ENCODE results near the gene LINGO4. TPM values are rescaled to one million over a fixed set of nuclear protein-coding genes. Genes with fewer than 3 reads are reported as not detected.
"Not testable (repeated sequence)": the region's sequence is repeated elsewhere in the genome, so short reads cannot be mapped to it uniquely, and the experiment has no call there.

The LINGO4 gene
- total RNA-seq, 2 donors from 2014 or later = 0.72 TPM; not detected in 1

- DNase-seq (ENCODE audit: low spot score in 2 of 2); H3K27ac Mint-ChIP-seq; H3K36me3 Mint-ChIP-seq; ATAC-seq; H3K9me3 Mint-ChIP-seq: not testable (repeated sequence)
Observed at GRCh38 chr1:151780736-151781135, 24.5 kb downstream of the LINGO4 start.

- DNase-seq (ENCODE audit: low spot score in 2 of 2) (no peak), ATAC-seq (no peak)
- H3K27ac Mint-ChIP-seq = no peak overlapping the region
- peaks cover 9 to 10% of the 10 kb centered on the region in 2 donors for H3K36me3 Mint-ChIP-seq
- H3K9me3 Mint-ChIP-seq = no peaks in the 10 kb centered on the region
Observed at GRCh38 chr1:151779852-151780251, 25.4 kb downstream of the LINGO4 start.

GRCh38 chr1:151777317-151777716 lies 27.9 kb downstream of the LINGO4 start:
- ATAC-seq (no peak), DNase-seq (ENCODE audit: low spot score in 2 of 2) (no peak)
- peaks cover 9 to 10% of the 10 kb centered on the region in 2 donors for H3K36me3 Mint-ChIP-seq
- no peak overlapping the region for H3K27ac Mint-ChIP-seq
- no peaks in the 10 kb centered on the region for H3K9me3 Mint-ChIP-seq

- ATAC-seq = no peak
- H3K9me3 Mint-ChIP-seq = no peaks in the 10 kb centered on the region
Observed at GRCh38 chr1:151776665-151777062, 28.6 kb downstream of the LINGO4 start.

GRCh38 chr1:151775894-151776664 lies 29.1 kb downstream of the LINGO4 start:
- peaks cover 9 to 10% of the 10 kb centered on the region in 2 donors for H3K36me3 Mint-ChIP-seq
- H3K27ac Mint-ChIP-seq = no peak overlapping the region
- H3K9me3 Mint-ChIP-seq = no peaks in the 10 kb centered on the region
- ATAC-seq (no peak), DNase-seq (ENCODE audit: low spot score in 2 of 2) (no peak)

More at GRCh38 chr1:151776665-151777062, 28.6 kb downstream of the LINGO4 start:
- Mint-ChIP-seq H3K36me3 (peaks cover 9 to 10% of the 10 kb centered on the region in 2 donors), H3K27ac (no peak overlapping the region)
- no peak for DNase-seq (ENCODE audit: low spot score in 2 of 2)

- Mint-ChIP-seq H3K9me3 (no peaks in the 10 kb centered on the region), H3K36me3 (peaks cover 9 to 10% of the 10 kb centered on the region in 2 donors), H3K27ac (no peak overlapping the region)
- DNase-seq (ENCODE audit: low spot score in 2 of 2) (no peak), ATAC-seq (no peak)
Observed at GRCh38 chr1:151774256-151774922, 30.8 kb downstream of the LINGO4 start.

- ATAC-seq (peak; percentile 40 to 89), DNase-seq (ENCODE audit: low spot score in 2 of 2) (no peak)
- Mint-ChIP-seq H3K36me3 (peaks cover 3 to 4% of the 10 kb centered on the region in 2 donors), H3K27ac (no peak overlapping the region), H3K9me3 (no peaks in the 10 kb centered on the region)
Observed at GRCh38 chr1:151773702-151774101, 31.5 kb downstream of the LINGO4 start.

GRCh38 chr1:151769270-151769669 lies 35.9 kb downstream of the LINGO4 start:
- not testable (repeated sequence) for ATAC-seq; H3K9me3 Mint-ChIP-seq; DNase-seq (ENCODE audit: low spot score in 2 of 2); H3K36me3 Mint-ChIP-seq; H3K27ac Mint-ChIP-seq

- not testable (repeated sequence) for H3K9me3 Mint-ChIP-seq; ATAC-seq; H3K27ac Mint-ChIP-seq; DNase-seq (ENCODE audit: low spot score in 2 of 2); H3K36me3 Mint-ChIP-seq
Observed at GRCh38 chr1:151768351-151769066, 36.7 kb downstream of the LINGO4 start.

- DNase-seq (ENCODE audit: low spot score in 2 of 2) (no peak), ATAC-seq (no peak)
- Mint-ChIP-seq H3K27ac (peak overlapping the region; percentile 97 to 99), H3K36me3 (peaks cover 28 to 31% of the 10 kb centered on the region in 2 donors), H3K9me3 (no peaks in the 10 kb centered on the region)
Observed at GRCh38 chr1:151763990-151764389, 41.2 kb downstream of the LINGO4 start.

GRCh38 chr1:151762941-151763921 lies 42.0 kb downstream of the LINGO4 start, which contains the start of gene MRPL9:
TSS of gene MRPL9 (minus strand) at chr1:151763496. CDS start at chr1:151763479, 17 bp downstream.
- peak; percentile 82 to 91 for DNase-seq (ENCODE audit: low spot score in 2 of 2)
- Mint-ChIP-seq H3K36me3 (peaks cover 28 to 31% of the 10 kb centered on the region in 2 donors), H3K27ac (peak within 1 kb of the TSS; percentile 97 to 99), H3K9me3 (no peaks in the 10 kb centered on the region)
- ATAC-seq = peak; percentile 93 to 99

GRCh38 chr1:151760597-151761385 lies 44.4 kb downstream of the LINGO4 start:
- H3K27ac Mint-ChIP-seq = peak overlapping the region; percentile 82 to 99
- H3K36me3 Mint-ChIP-seq = peaks cover 28 to 31% of the 10 kb centered on the region in 2 donors
- ATAC-seq (no peak), DNase-seq (ENCODE audit: low spot score in 2 of 2) (no peak)
- no peaks in the 10 kb centered on the region for H3K9me3 Mint-ChIP-seq

GRCh38 chr1:151759241-151759640 lies 46.0 kb downstream of the LINGO4 start:
- no peak overlapping the region for H3K27ac Mint-ChIP-seq
- no peaks in the 10 kb centered on the region for H3K9me3 Mint-ChIP-seq
- ATAC-seq (no peak), DNase-seq (ENCODE audit: low spot score in 2 of 2) (no peak)
- peaks cover 27 to 31% of the 10 kb centered on the region in 2 donors for H3K36me3 Mint-ChIP-seq

GRCh38 chr1:151756291-151756690 lies 48.9 kb downstream of the LINGO4 start:
- no peak for DNase-seq (ENCODE audit: low spot score in 2 of 2)
- peak; percentile 83 to 92 for ATAC-seq
- Mint-ChIP-seq H3K27ac (peak overlapping the region; percentile 19 to 26), H3K9me3 (no peaks in the 10 kb centered on the region), H3K36me3 (peaks cover 9 to 10% of the 10 kb centered on the region in 2 donors)

Data from activated naive CD4-positive, alpha-beta T cell treated with anti-CD3 and anti-CD28 coated beads, Interleukin-2, amount 50 U/mL, for 72 hours (primary cell).